NCI-H345 treated with DMSO at 0.1 percent for 48 hours (cell line): ENCODE data around the gene CCND2.

ENCODE experiments used
- DNase-seq: peaks from one replicate; lab custom pipeline; 2025; ENCODE audit not compliant: unreplicated experiment; lab: John Stamatoyannopoulos, UW

Gene CCND2

DNA sequence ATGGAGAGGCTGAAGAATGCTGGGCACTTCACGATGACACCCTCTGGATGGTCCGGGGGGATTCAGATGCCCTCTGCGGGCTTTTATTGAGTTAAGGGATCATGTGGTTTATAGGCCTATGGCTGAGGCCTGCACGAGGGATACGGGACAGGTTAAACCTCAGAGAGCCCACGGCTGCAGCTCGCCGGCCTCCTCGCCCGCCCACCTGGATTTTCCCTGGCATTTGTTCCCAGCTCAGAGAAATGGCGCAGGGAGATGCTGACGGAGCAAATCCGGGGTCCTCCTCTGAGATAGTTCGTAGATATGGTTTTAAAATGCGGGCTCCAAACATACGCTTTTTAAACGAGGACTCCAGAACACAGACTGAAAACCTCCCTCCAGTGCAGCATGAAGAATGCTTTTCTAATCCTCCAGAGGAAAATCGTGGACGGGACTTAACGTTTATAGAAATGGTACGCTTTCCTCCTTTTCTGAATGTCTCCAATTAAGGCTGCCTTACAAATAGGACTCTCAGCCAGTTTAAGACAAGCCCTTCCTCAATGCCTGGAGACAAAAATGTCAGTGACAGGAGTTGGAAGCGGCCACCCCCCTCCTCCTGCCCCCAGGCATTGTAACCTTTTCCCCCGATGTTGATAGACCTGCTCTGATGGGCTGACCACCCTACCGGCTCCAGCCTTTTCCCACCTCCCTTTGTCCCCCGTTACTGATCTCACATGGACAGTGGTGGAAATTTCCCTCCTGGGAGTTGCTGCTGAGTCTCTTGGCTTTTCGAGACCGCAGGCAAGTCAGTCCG is 16.6 kb downstream of the CCND2 start:
- DNase-seq, result no peak

DNA sequence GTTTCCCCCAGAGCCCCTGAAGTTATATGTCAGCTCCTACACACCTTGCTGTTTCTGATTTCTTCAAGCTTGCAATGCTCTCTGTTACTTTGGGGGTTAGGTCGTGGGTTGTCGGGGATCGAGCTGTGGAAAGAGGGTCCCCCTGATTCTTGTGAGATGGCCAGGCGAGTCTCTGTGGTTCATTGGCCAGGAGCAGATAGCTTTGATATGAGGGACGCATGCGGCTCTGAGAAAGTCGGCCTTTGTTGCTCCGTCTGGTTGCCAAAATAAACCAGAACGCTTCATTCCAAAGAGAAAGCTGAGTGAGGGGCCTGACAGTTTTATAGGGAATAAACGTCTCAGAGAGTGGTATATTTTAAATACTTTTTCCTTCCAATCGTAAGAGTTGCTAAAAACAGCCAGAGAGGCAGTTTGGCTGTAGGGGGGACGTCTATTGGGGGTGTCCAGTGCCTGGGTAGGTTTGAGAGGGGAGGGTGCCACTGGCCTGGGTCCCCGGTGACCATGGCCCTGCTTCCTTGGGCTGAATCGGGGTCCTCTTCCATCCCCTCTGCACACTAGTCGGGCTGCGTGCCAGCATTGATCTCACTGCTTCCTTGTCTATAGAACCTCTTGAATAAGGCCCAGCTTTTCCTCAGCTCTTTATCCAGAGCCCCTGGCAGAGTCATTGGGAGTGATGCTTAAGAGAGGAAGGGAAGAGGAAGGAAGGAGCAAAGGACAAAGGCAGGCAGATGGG is 18.9 kb downstream of the CCND2 start:
- no peak for DNase-seq

DNA sequence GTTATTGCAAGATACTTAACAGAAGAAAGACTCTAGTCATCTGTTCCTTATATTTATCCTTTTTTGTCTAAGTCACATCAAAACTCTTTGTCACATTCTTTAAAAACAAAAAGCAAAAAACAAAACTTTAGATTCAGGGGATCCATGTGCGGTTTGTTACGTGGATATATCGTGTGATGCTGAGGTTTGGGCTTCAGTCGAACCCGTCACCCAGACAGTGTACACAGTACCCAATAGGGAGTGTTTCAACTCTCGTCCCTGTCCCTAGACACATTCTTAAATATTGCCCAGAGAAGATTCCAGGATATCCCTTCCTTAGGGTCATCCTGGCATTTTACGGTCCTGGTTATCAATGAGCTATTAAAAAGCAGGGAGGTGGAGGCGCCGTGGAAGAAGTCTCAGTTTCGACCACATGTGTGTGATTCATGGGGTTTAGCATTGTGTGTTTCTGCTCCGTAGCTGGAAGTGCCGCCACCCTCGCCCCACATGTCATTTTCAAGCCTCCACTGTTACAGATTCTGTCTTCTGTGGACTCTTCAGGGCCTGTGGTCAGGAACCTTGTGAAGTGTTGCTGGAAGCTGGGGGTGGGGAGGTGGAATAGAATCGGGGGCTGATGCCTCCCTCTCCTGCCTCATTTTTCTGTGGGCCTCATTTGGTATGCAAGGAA is 19.9 kb downstream of the CCND2 start:
- DNase-seq, result no peak

DNA sequence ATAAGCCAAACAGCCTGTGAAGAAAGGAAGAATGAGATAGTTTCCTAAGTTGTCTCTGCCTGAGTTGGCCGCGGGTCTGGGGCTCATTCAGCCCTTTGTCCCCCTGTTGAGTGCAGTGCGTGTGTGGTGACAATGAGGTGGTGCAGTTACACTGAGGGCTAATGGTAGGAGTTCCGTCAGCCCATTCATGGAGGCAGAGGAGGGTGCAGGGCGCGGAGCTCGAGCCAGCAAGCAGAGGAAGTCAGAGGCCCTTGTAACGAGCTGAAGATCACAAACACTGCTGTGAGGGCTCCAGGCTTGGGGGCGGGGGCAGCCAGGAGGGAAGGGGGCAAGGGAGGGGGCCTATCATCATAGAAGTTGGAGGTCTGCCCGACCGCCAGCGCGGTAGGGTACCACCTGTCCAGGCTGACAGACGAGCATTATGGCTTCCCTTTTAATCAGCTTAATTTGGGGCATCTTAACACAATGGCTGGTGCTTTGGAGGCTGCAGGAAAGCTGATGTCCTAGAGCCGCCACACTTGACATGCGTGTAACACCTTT is 20.5 kb downstream of the CCND2 start:
- DNase-seq, result no peak

DNA sequence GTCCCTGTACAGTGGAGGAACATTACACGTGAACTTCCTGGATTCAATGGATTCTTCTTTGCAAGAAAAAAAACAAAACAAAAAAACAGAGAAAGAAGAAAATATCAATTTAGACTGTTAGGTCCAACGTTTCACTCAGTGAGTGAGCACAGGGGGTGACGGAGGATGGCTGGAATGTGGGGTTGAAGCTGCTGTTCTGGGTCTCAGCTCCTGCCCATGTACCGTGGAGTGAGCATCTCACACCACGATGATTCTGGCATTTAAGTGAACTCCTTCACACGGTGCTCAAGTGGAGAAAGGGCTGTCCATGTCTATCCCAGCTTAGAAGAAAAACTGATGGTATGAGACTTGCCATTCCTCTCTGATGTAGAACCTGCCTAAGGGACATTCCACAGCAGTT is 23.2 kb downstream of the CCND2 start:
- DNase-seq, result no peak

DNA sequence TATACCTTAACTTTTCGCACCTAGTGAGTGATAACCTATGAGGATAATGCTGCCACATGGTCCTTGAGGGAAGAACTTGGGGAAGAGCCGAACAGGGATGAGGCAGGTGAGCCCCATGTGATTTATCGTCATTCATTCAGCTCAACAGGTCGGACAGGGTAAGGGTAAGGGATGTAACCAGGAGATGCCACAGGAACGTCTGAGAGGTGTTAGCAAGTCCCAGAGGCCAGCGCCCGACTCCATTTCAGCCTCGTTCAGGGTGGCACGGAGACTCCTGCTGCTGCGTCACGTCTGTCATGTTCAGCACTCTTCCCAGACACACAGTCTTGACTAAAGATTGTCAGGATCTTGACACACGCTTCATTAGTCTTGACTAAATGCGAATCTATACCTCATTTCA is 24.1 kb downstream of the CCND2 start:
- DNase-seq, result no peak

DNA sequence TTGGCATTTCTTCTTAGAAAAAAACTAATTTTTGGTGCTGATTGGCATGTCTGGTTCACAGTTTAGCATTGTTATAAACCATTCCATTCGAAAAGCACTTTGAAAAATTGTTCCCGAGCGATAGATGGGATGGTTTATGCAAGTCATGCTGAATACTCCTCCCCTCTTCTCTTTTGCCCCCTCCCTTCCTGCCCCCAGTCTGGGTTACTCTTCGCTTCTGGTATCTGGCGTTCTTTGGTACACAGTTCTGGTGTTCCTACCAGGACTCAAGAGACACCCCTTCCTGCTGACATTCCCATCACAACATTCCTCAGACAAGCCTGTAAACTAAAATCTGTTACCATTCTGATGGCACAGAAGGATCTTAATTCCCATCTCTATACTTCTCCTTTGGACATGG is 27.3 kb downstream of the CCND2 start:
- no peak for DNase-seq

DNA sequence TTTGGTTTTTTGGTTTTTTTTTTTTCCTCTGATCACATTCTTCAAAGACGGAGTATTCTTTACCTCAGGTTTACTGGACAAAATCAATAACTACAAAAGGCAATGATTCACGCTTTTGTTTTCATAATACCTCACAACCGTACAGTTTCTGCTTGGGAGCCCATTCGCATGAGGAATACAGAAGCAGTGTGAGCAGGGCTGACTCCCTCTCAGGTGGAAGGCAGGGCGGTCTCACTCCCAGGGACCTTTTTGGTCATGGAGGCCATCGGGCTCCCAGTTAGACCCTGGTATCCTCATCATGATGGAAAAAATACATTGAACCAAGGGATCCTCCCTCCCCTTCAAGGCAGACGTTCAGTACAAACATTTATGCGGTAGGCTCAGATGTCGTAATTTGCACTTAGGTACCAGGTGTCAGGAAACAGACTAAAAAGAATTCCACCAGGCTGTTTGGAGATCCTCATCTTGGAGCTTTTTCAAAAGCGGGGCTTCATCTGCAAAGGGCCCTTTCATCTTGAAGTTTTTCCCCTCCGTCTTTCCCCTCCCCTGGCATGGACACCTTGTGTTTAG is 28.5 kb downstream of the CCND2 start:
- DNase-seq, result no peak

DNA sequence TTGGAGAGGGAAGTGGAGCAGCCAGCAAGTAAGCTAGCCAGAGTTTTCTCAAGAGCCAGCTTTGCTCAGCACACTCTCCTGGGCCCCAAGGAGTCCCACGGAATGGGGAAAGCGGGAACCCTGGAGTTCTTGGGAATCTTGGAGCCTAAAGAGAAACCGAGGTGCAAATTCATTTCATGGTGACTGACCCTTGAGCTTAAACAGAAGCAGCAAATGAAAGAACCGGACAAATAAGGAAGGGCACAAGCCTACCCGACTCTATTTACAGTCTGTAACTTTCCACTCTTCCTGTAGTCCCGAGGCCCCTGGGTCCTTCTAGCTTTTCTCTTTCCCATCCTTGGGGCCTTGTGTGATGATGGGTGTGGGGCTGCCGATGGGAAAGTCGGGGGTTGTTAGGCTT is 29.3 kb downstream of the CCND2 start:
- no peak for DNase-seq

DNA sequence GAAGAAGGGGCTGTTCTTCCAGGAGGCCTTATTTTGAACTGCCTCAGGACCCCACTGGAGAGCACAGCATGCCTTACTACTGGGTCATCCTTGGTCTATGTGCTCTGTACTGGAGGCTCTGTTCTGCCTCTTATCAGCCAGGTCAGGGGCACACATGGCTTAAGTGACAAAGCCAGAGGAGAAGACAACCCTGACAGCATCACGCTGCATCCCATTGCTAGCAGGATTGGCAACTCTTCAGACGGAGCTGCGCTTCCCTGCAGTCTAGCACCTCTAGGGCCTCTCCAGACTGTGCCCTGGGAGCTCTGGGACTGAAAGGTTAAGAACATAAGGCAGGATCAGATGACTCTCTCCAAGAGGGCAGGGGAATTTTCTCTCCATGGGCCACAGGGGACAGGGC is 30.2 kb downstream of the CCND2 start:
- DNase-seq, result no peak

DNA sequence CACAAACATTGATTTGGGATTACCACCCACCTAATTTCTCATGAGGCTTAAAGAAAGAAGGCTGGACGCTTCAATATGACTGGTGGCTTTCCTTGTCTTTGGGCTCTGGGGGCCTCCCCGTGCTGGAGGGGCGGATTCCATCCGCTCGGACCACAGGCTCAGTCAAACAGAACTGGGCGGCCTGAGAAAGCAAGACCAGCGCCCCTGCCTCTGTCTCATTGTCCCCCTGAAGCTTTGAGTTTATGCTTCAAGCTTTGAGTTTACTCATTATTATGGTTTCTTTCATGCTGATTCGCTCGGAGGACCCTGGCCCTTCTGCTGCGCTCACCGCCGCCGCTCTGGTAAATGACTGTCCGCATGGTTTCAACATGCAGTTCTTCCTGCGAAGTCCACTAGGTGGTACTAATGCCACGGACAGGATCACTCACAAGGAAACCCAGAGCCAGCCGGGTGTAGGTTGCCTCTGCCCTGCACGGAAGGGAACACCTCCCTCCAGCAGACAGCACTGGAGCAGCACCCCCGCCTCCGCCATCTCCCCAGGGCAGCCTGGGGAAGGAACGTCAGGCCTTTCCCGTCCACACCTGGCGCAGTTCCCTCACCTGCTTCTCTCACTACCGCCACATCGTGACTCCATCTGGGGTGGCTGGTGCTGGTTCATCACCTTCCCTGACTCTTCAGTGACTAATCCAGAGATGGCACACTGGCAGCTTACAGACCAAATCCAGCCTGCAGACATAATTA is 34.2 kb downstream of the CCND2 start:
- peak; percentile 64 for DNase-seq

DNA sequence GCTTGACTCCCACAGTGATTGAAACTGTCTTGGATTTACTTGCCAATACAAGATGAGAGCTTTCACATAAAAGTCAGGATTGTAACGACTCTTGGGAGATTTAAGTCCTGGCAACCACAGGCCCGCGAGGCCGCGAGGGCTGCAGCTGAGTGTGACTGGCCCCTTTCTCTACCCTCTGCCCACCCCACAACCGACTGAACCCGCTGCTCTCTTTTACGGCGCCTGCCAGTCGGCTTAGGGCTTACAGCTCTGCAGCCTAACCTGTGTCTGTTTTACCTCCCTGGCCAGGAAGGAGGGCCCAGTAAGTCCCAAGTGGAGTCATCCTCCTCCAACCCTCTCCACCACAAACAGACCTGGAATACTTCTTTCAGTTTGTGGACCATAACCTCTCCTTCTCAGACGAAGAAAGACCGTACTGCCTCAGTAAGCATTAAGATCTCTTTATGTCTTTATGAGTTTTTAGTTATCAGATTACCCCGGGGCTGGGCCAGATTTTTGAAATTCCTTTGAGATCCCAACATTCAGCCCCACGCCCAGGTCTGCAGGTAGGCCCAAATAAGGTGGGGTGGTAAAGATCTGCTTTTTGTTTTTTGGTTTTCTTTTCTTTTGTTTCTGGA is 34.9 kb downstream of the CCND2 start:
- DNase-seq, result no peak

DNA sequence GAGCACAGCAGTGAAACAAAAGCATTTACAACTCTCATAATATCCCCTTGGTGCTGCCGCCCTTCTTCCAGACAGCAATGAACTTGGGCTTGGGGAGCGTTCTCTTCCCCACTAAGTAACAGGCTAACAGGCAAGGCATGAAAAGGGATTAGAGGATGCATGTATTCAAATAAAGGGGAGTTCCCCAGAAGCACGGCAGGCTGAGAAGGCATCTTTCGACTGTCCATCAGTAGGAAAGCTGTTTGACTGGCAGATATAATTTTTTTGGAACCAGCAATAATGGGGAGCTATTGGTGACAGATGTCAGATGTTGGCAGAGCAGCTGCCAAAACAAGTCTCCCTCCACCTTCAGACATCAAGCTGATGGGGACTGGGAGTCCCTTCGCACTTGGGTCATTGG is 38.2 kb downstream of the CCND2 start:
- no peak for DNase-seq

DNA sequence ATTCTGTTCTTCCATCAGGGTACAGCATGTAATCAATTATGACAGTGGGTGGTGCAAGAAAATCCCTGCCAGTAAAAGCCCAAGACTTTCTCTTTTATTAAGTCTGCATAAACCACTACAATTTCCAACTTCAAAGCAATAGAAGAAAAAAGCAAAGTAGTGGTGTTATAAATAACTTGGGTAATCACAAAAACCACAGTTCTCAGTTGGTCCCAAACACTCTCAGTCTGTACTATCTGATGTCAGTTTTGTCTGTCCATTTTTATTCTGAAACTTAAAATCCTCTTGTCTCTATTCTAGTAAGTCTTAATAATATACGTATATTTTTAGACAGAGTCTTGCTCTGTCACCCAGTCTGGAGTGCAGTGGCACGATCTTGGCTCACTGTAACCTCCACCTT is 38.7 kb downstream of the CCND2 start:
- no peak for DNase-seq

DNA sequence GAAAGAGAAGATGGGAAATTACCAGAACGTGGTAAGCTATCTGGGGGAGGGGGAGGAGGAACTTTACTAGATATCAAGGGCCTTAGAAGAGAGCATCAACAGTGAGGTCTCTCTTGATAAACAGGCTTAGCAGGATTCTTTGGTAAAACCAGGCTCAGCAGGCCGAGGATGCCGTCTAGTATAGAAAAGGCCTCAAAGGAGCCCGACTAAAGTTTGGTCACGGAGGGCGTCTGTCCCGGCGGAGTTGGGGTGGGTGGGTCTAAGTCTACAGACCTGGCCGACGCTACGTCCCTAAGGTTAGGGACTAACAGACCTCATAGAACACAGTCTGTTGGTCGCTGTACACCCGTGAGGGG is 46.9 kb downstream of the CCND2 start:
- DNase-seq, result no peak

DNA sequence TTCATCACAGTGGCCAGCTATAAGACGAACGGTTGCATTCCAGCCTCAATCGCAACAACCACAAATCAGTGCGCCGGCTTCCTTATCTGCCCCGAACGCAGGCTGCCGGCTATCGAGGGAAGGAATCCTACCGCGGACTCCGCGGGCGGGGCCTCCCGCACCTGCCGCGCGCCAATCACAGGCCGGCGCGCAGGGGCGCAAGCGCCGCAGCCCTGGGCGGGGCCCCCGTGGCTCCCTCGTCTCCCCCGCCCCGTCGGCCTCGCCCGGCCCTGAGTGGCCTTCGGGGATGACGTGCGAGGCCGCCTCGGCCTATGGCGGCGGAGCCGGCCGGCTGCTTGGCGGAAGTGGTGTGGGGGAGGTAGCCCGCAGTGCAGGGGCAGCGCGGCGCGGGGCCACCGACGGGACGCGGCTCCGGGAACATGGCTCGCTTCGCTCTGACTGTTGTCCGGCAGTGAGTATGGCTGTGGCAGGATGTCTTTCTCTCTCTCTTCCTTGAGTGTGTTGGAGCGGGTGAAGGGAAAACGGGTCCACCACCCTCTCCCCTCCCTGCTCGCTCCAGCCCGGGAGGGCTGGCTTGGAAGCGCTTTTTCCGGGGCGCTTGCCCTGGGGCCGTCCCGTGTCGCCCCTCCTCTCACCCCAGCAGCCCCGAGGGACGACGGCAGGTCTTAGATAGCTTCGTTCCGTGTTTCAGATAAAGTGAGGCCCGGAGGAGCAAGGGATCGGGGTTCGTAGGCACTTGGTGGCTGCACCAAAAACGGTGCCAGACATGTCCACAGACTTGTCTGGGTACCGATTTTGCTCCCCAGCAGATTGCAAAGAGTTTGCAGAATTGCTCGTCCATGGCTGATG is 47.5 kb downstream of the CCND2 start, which contains the start of gene TIGAR:
Gene TIGAR (plus strand): TSS at position 361 of the 849 bp plus-strand sequence. CDS start 59 bp downstream, at position 420.
- DNase-seq, result peak; percentile 87

DNA sequence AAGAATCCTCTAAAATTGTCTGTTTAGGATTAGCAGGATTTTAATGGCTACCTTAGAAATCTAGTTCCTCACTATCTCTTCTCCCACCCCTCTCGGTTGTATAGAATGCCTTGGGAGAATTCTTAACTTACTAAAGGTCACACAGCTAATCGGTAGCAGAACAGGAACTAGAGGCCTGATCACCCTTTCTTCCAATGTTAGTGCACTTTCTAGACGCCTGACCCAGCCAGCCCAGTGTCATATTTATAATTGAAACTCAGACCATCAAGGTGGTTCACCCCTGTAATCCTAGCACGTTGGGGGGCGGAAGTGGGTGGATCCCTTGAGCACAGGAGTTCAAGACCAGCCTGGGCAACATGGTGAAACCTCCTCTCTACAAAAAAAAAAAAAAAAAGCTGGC is 49.2 kb downstream of the CCND2 start:
- DNase-seq, result no peak
